ENCODE results near the gene METTL21C.

METTL21C gene

GRCh38 chr13:102667023-102667422 lies 27.8 kb downstream of the METTL21C start:
- DNase-seq (ENCODE audit: low read depth): no peak

- DNase-seq (ENCODE audit: low read depth): no peak
These were observed 35.6 kb downstream of the METTL21C start for GRCh38 chr13:102659168-102659713.

GRCh38 chr13:102658660-102659059 lies 36.2 kb downstream of the METTL21C start:
- no peak for DNase-seq (ENCODE audit: low read depth)

GRCh38 chr13:102657630-102658029 lies 37.2 kb downstream of the METTL21C start:
- DNase-seq (ENCODE audit: low read depth): no peak

- DNase-seq (ENCODE audit: low read depth): no peak
These were observed 40.1 kb downstream of the METTL21C start for GRCh38 chr13:102654756-102655155.

GRCh38 chr13:102651892-102652291 lies 43.0 kb downstream of the METTL21C start:
- no peak for DNase-seq (ENCODE audit: low read depth)

- no peak for DNase-seq (ENCODE audit: low read depth)
These were observed 43.5 kb downstream of the METTL21C start for GRCh38 chr13:102651392-102651791.

GRCh38 chr13:102650444-102650843 lies 44.4 kb downstream of the METTL21C start:
- no peak for DNase-seq (ENCODE audit: low read depth)

GRCh38 chr13:102648046-102648445 lies 46.8 kb downstream of the METTL21C start:
- no peak for DNase-seq (ENCODE audit: low read depth)

GRCh38 chr13:102645701-102646100 lies 49.1 kb downstream of the METTL21C start:
- DNase-seq (ENCODE audit: low read depth): no peak

GRCh38 chr13:102643656-102644055 lies 51.2 kb downstream of the METTL21C start:
- DNase-seq (ENCODE audit: low read depth): no peak

GRCh38 chr13:102642475-102642874 lies 52.4 kb downstream of the METTL21C start:
- DNase-seq (ENCODE audit: low read depth): no peak

- DNase-seq (ENCODE audit: low read depth): no peak
These were observed 52.8 kb downstream of the METTL21C start for GRCh38 chr13:102642029-102642428.

- DNase-seq (ENCODE audit: low read depth): no peak
These were observed 56.1 kb downstream of the METTL21C start for GRCh38 chr13:102638741-102639140.
